Sciatic nerve (tissue), 1 donor: Measurements from ENCODE around the gene CCDC92. TPM values are rescaled to one million over a fixed set of nuclear protein-coding genes. Genes with fewer than 3 reads are reported as not detected.

ENCODE experiments used
- total RNA-seq: library from RNA; stranded (reverse); fragmentation: NEBNext Ultra II Directional; extraction: Animal tissue kit (Norgen Biotek cat#: 25700); gene quantifications from one replicate; pipeline ENCODE4 v1.2.1, GENCODE V29; 2021
- donor health status: DM: no; HTN: no; CAD: no.

Gene CCDC92
- total RNA-seq, 1 donor from 2014 or later, result 49.2 TPM

Other genes starting within 250 kb of the CCDC92 start
- gene DNAH10, start 210.5 kb downstream of the CCDC92 start, total RNA-seq, result 0.76 TPM
- gene ZNF664, start 384 bp upstream of the CCDC92 start, total RNA-seq, result 74.6 TPM